Hepatocyte (in vitro differentiated cells): ENCODE results near the gene NHS. TPM values are rescaled to one million over a fixed set of nuclear protein-coding genes. Genes with fewer than 3 reads are reported as not detected.
A peak's percentile ranks its signal among the peaks of the same experiment; 100 is the strongest.

Experiments
- DNase-seq: peaks from one replicate; pipeline ENCODE4 v3.0.0-alpha.2; 2016; ENCODE audit warnings: low spot score
- H2AFZ ChIP-seq: fragments of 200-600 bp; sonication (generic); 2 replicates; pipeline ENCODE4 v1.6.0; 2016; ENCODE audit warnings: antibody characterized with exemption, mild to moderate bottlenecking
- H3K27ac ChIP-seq: fragments of 200-600 bp; sonication (generic); 2 replicates; pipeline ENCODE4 v1.5.1; 2016; ENCODE audit warnings: mild to moderate bottlenecking
- H3K27me3 ChIP-seq: fragments of 200-600 bp; sonication (generic); 2 replicates; pipeline ENCODE4 v1.6.1; 2016
- H3K36me3 ChIP-seq: fragments of 200-600 bp; sonication (generic); replicated peaks from 2 replicates; pipeline ENCODE4 v1.5.1; 2016; ENCODE audit warnings: low read depth; ENCODE audit not compliant: insufficient read depth
- H3K4me1 ChIP-seq: fragments of 200-600 bp; sonication (generic); 2 replicates; pipeline ENCODE4 v1.5.1; 2016; ENCODE audit warnings: mild to moderate bottlenecking, moderate library complexity; ENCODE audit not compliant: insufficient read depth
- H3K4me2 ChIP-seq: fragments of 200-600 bp; sonication (generic); 2 replicates; pipeline ENCODE4 v1.6.0; 2016
- H3K4me3 ChIP-seq: fragments of 200-600 bp; sonication (generic); 2 replicates; pipeline ENCODE4 v1.5.1; 2016; ENCODE audit warnings: mild to moderate bottlenecking
- H3K79me2 ChIP-seq: fragments of 200-600 bp; sonication (generic); 2 replicates; pipeline ENCODE4 v1.6.0; 2017; ENCODE audit warnings: mild to moderate bottlenecking
- H3K9me2 ChIP-seq: fragments of 200-600 bp; sonication (generic); replicated peaks from 2 replicates; pipeline ENCODE4 v1.6.0; 2017; ENCODE audit warnings: mild to moderate bottlenecking; ENCODE audit not compliant: insufficient read depth
- H3K9me3 ChIP-seq: fragments of 200-600 bp; sonication (generic); 2 replicates; pipeline ENCODE4 v1.5.1; 2016; ENCODE audit warnings: low read depth, mild to moderate bottlenecking
- H4K20me1 ChIP-seq: fragments of 200-600 bp; sonication (generic); 2 replicates; pipeline ENCODE4 v1.6.0; 2016; ENCODE audit warnings: mild to moderate bottlenecking; ENCODE audit not compliant: insufficient read depth, poor library complexity, severe bottlenecking
- EZH2 ChIP-seq: fragments of 200-600 bp; sonication (generic); IDR thresholded peaks from 2 replicates; pipeline ENCODE4 v1.6.1; 2016; ENCODE audit warnings: antibody characterized with exemption, mild to moderate bottlenecking, borderline replicate concordance
- EZH2phosphoT487 ChIP-seq: fragments of 200-600 bp; sonication (generic); IDR thresholded peaks from one replicate; pipeline ENCODE4 v1.6.1; 2018; ENCODE audit warnings: antibody characterized with exemption, mild to moderate bottlenecking, low read depth, moderate library complexity; ENCODE audit not compliant: unreplicated experiment, severe bottlenecking
- WGBS: methylation state at CpG from one replicate; pipeline ENCODE4 v1.1.6; 2016; ENCODE audit warnings: low lambda C conversion rate; ENCODE audit errors: missing lambda C conversion rate; 5-methylcytosine and 5-hydroxymethylcytosine counted together
- polyA plus RNA-seq: library from polyadenylated mRNA; unstranded; fragments of >200 nt; fragmentation: Nextera tagmentation; extraction: Ambion mirVana; gene quantifications from 2 replicates; pipeline ENCODE4 v1.2.1, GENCODE V29; 2016
- total RNA-seq: library from RNA; depleted of rRNA; stranded (reverse); fragments of >200 nt; gene quantifications from 2 replicates; pipeline ENCODE4 v1.2.3, GENCODE V29; 2014
- TF ChIP-seq, protein P1 (sequence below): fragments of 200-600 bp; sonication (generic); IDR thresholded peaks from 2 replicates; pipeline ENCODE4 v1.5.1; 2016; ENCODE audit warnings: antibody characterized with exemption, mild to moderate bottlenecking; ENCODE audit not compliant: poor library complexity

NHS gene
- total and polyA plus RNA-seq, 2 experiments from 2014 or later = 0.35 to 3.1 TPM

DNA sequence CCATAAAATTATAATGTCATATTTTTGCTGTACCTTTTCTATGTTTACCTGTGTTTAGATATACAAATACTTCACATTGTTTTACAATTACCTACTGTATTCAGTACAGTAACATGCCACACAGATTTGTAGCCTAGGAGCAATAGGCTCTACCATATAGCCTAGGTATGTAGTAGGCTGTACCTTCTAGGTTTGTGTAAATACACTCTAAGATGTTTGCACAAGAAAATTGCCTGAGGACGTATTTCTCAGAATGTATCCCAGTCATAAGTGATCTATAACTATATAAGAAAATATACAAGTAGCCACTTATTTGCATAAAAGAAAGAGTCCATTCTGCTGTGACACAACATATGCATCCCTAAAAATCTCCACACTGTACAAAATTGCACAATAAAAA is 326.0 kb downstream of the NHS start:
- no peak overlapping the region for H3K4me3 ChIP-seq
- DNase-seq = no peak
- H3K27me3 ChIP-seq = no peaks in the 10 kb centered on the region
- H2AFZ ChIP-seq = no peak overlapping the region
- no peaks in the 10 kb centered on the region for H3K36me3 ChIP-seq
- no peaks in the 10 kb centered on the region for H4K20me1 ChIP-seq
- H3K9me3 ChIP-seq = no peaks in the 10 kb centered on the region
- H3K4me2 ChIP-seq = no peak overlapping the region
- H3K4me1 ChIP-seq = no peaks in the 10 kb centered on the region
- TF ChIP-seq, protein P1, sequence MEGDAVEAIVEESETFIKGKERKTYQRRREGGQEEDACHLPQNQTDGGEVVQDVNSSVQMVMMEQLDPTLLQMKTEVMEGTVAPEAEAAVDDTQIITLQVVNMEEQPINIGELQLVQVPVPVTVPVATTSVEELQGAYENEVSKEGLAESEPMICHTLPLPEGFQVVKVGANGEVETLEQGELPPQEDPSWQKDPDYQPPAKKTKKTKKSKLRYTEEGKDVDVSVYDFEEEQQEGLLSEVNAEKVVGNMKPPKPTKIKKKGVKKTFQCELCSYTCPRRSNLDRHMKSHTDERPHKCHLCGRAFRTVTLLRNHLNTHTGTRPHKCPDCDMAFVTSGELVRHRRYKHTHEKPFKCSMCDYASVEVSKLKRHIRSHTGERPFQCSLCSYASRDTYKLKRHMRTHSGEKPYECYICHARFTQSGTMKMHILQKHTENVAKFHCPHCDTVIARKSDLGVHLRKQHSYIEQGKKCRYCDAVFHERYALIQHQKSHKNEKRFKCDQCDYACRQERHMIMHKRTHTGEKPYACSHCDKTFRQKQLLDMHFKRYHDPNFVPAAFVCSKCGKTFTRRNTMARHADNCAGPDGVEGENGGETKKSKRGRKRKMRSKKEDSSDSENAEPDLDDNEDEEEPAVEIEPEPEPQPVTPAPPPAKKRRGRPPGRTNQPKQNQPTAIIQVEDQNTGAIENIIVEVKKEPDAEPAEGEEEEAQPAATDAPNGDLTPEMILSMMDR = no peak
- TF ChIP-seq EZH2 (no peak), EZH2phosphoT487 (no peak)
- no peaks in the 10 kb centered on the region for H3K79me2 ChIP-seq
- 37% methylated on average over 1 of the region's 1 CpG for WGBS
- H3K27ac ChIP-seq = no peak overlapping the region
- peaks cover 4% of the 10 kb centered on the region for H3K9me2 ChIP-seq

- Histone ChIP-seq H3K36me3 (no peaks in the 10 kb centered on the region), H3K27me3 (no peaks in the 10 kb centered on the region), H3K4me3 (no peak overlapping the region), H3K4me2 (no peak overlapping the region), H3K79me2 (no peaks in the 10 kb centered on the region), H2AFZ (no peak overlapping the region), H4K20me1 (no peaks in the 10 kb centered on the region), H3K4me1 (no peaks in the 10 kb centered on the region), H3K9me2 (peaks cover 4% of the 10 kb centered on the region), H3K9me3 (no peaks in the 10 kb centered on the region), H3K27ac (no peak overlapping the region)
- DNase-seq = no peak
- WGBS = 68% methylated on average over 2 of the region's 2 CpGs
- TF ChIP-seq EZH2 = no peak
- TF ChIP-seq EZH2phosphoT487 = no peak
- TF ChIP-seq, protein P1 = no peak
Measured at GRCh38 chrX:17703201-17703600, 328.2 kb downstream of the NHS start.

DNA sequence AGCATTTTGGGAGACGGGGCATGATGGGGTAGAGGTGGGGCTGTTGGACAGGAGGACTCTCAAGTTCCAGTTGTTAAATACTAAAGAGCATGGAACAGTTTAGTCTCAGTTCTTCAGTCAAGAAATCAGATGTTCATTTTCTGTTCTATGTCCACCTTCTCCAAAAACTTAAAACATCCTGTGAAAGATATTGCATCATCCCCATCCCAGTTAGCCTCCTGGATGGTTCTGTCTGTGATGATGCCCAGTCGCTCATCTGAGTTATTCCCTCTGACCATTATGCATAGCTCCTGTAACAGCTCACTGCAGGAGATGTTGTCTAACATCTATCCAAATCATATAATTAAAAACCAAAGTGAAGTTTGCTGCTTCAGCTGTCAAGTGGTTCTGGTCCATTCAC is 330.2 kb downstream of the NHS start:
- TF ChIP-seq, protein P1 = no peak
- TF ChIP-seq EZH2 (no peak), EZH2phosphoT487 (no peak)
- H3K36me3 ChIP-seq = no peaks in the 10 kb centered on the region
- H3K4me3 ChIP-seq = no peak overlapping the region
- no peaks in the 10 kb centered on the region for H3K9me2 ChIP-seq
- no peaks in the 10 kb centered on the region for H3K79me2 ChIP-seq
- H3K9me3 ChIP-seq = no peaks in the 10 kb centered on the region
- H3K4me1 ChIP-seq = no peaks in the 10 kb centered on the region
- no peaks in the 10 kb centered on the region for H3K27me3 ChIP-seq
- H2AFZ ChIP-seq = no peak overlapping the region
- no peak for DNase-seq
- WGBS = 78% methylated on average over 2 of the region's 2 CpGs
- H4K20me1 ChIP-seq = no peaks in the 10 kb centered on the region
- no peak overlapping the region for H3K4me2 ChIP-seq
- no peak overlapping the region for H3K27ac ChIP-seq

DNA sequence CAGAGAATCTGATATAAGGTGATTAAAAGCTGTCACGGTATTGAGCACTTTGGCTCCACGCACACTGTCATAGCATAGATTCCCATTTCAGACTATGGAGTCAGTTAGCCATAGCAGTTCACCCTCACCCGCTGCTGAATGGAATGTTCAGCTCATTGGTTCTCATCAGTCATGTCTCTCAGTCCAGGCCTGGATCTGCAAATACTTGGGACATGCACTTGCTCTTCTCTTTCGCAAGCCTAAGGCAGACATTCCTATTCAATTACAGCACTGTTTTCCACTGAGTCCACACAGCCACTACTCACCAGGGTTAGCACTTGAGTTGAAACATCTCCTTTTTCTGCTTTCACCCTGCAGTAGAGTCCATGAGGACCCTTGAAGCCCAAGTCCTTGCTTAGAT is 331.7 kb downstream of the NHS start:
- no peaks in the 10 kb centered on the region for H3K36me3 ChIP-seq
- DNase-seq = peak; percentile 24
- H3K9me2 ChIP-seq = no peaks in the 10 kb centered on the region
- H3K4me3 ChIP-seq = no peak overlapping the region
- H3K4me1 ChIP-seq = no peaks in the 10 kb centered on the region
- no peak overlapping the region for H2AFZ ChIP-seq
- no peak overlapping the region for H3K4me2 ChIP-seq
- TF ChIP-seq EZH2 = no peak
- TF ChIP-seq EZH2phosphoT487 = no peak
- TF ChIP-seq, protein P1 = no peak
- no peaks in the 10 kb centered on the region for H3K27me3 ChIP-seq
- H3K79me2 ChIP-seq = no peaks in the 10 kb centered on the region
- H3K27ac ChIP-seq = no peak overlapping the region
- 74% methylated on average over 4 of the region's 4 CpGs for WGBS
- no peaks in the 10 kb centered on the region for H3K9me3 ChIP-seq
- H4K20me1 ChIP-seq = no peaks in the 10 kb centered on the region
